NCI-H2196 treated with DMSO at 0.1 percent for 48 hours (cell line): ENCODE results near the gene GOLT1A.
A peak's percentile ranks its signal among the peaks of the same experiment; 100 is the strongest.

Experiments
- DNase-seq: peaks from one replicate; lab custom pipeline; 2025; ENCODE audit not compliant: unreplicated experiment; lab: John Stamatoyannopoulos, UW

GOLT1A gene

GRCh38 chr1:204161609-204162493 is 51.9 kb downstream of the GOLT1A start:
- no peak for DNase-seq

GRCh38 chr1:204157962-204158361 is 55.8 kb downstream of the GOLT1A start:
- no peak for DNase-seq

GRCh38 chr1:204155881-204156280 is 57.9 kb downstream of the GOLT1A start:
- DNase-seq: no peak

GRCh38 chr1:204154568-204155255 is 59.1 kb downstream of the GOLT1A start:
- no peak for DNase-seq

GRCh38 chr1:204153667-204154066 is 60.1 kb downstream of the GOLT1A start:
- no peak for DNase-seq

- DNase-seq: no peak
Observed at GRCh38 chr1:204152310-204153044, 61.3 kb downstream of the GOLT1A start.

GRCh38 chr1:204151552-204152309 is 62.1 kb downstream of the GOLT1A start, which contains the start of gene ETNK2:
TSS of gene ETNK2 (minus strand) at chr1:204152044. CDS start at chr1:204151852, 192 bp downstream.
- peak; percentile 52 for DNase-seq

- no peak for DNase-seq
Observed at GRCh38 chr1:204150702-204151551, 62.9 kb downstream of the GOLT1A start.

GRCh38 chr1:204149635-204150565 is 63.9 kb downstream of the GOLT1A start:
- no peak for DNase-seq

GRCh38 chr1:204149107-204149506 is 64.7 kb downstream of the GOLT1A start:
- DNase-seq: no peak
